NCI-H774 (cell line): ENCODE data around the gene RRM2.

ENCODE experiments used
- DNase-seq: peaks from one replicate; lab custom pipeline; 2025; lab: John Stamatoyannopoulos, UW

The RRM2 gene

GRCh38 chr2:10122500-10123280 lies at the start of gene RRM2:
TSS of gene RRM2 (plus strand) at chr2:10122739. CDS start at chr2:10122799, 60 bp downstream.
- peak; percentile 93 for DNase-seq

GRCh38 chr2:10073706-10074105 lies 48.8 kb upstream of the RRM2 start:
- DNase-seq, result no peak

GRCh38 chr2:10075101-10075500 lies 47.4 kb upstream of the RRM2 start:
- DNase-seq, result no peak

- no peak for DNase-seq
These were observed 46.8 kb upstream of the RRM2 start for GRCh38 chr2:10075571-10076209.

- no peak for DNase-seq
These were observed 46.0 kb upstream of the RRM2 start for GRCh38 chr2:10076511-10076910.

GRCh38 chr2:10076988-10077527 lies 45.5 kb upstream of the RRM2 start:
- no peak for DNase-seq

- DNase-seq, result no peak
These were observed 44.5 kb upstream of the RRM2 start for GRCh38 chr2:10078001-10078400.

- no peak for DNase-seq
These were observed 43.8 kb upstream of the RRM2 start for GRCh38 chr2:10078704-10079265.

- no peak for DNase-seq
These were observed 43.2 kb upstream of the RRM2 start for GRCh38 chr2:10079266-10079869.

GRCh38 chr2:10079870-10080535 lies 42.5 kb upstream of the RRM2 start, which contains the start of gene CYS1:
TSS of gene CYS1 (minus strand) at chr2:10080411. CDS start at chr2:10080223, 188 bp downstream.
- DNase-seq, result no peak

- no peak for DNase-seq
These were observed 41.8 kb upstream of the RRM2 start for GRCh38 chr2:10080536-10081304.

GRCh38 chr2:10083046-10083445 lies 39.5 kb upstream of the RRM2 start:
- no peak for DNase-seq

GRCh38 chr2:10083692-10084211 lies 38.8 kb upstream of the RRM2 start:
- peak; percentile 13 for DNase-seq

- DNase-seq, result no peak
These were observed 38.2 kb upstream of the RRM2 start for GRCh38 chr2:10084223-10084865.

- DNase-seq, result no peak
These were observed 37.4 kb upstream of the RRM2 start for GRCh38 chr2:10085043-10085667.

- no peak for DNase-seq
These were observed 36.9 kb upstream of the RRM2 start for GRCh38 chr2:10085668-10086059.

GRCh38 chr2:10086950-10087349 lies 35.6 kb upstream of the RRM2 start:
- no peak for DNase-seq

- no peak for DNase-seq
These were observed 35.2 kb upstream of the RRM2 start for GRCh38 chr2:10087360-10087759.

GRCh38 chr2:10089565-10090190 lies 32.9 kb upstream of the RRM2 start:
- DNase-seq, result no peak
